GM19372 (cell line): ENCODE data around the gene PRRC2B.
"Not testable (repeated sequence)": the region's sequence is repeated elsewhere in the genome, so short reads cannot be mapped to it uniquely, and the experiment has no call there.

Experiments
- ATAC-seq: cut with Tn5 transposase; IDR thresholded peaks from one replicate; pipeline ENCODE4 v1.9.1; 2021; ENCODE audit warnings: mild to moderate bottlenecking, low read depth, moderate library complexity; ENCODE audit not compliant: unreplicated experiment

The PRRC2B gene

DNA sequence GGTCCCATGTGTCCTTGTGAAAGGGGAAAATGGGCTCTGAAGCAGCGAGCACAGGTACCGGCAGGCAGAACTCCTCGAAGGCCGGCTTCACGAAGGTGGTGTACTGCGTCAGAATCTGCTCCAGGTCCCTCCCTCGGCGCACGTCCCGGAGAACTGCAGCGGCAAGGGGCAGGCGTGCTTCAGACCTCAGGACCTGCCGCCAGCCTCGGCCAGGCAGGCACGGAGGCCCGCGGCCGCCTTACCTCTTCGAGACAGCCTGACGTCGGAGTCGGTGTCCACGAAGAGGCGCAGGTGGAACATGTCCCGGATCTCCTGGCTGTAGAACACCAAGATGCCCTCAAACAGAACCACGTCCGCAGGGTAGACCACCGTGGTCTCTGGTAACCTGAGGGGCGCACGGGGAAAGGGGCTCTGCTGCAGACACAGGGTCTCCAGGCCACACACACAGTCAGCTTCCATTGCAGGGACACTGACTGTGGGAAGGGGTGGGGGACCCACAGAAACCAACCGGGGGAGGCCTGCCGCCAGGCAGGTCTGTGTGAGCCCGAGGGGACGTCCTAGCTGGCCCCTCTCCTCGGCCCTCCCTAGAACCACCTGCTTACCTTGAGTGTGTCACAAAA lies 135.1 kb downstream of the PRRC2B start:
- ATAC-seq, result no peak

DNA sequence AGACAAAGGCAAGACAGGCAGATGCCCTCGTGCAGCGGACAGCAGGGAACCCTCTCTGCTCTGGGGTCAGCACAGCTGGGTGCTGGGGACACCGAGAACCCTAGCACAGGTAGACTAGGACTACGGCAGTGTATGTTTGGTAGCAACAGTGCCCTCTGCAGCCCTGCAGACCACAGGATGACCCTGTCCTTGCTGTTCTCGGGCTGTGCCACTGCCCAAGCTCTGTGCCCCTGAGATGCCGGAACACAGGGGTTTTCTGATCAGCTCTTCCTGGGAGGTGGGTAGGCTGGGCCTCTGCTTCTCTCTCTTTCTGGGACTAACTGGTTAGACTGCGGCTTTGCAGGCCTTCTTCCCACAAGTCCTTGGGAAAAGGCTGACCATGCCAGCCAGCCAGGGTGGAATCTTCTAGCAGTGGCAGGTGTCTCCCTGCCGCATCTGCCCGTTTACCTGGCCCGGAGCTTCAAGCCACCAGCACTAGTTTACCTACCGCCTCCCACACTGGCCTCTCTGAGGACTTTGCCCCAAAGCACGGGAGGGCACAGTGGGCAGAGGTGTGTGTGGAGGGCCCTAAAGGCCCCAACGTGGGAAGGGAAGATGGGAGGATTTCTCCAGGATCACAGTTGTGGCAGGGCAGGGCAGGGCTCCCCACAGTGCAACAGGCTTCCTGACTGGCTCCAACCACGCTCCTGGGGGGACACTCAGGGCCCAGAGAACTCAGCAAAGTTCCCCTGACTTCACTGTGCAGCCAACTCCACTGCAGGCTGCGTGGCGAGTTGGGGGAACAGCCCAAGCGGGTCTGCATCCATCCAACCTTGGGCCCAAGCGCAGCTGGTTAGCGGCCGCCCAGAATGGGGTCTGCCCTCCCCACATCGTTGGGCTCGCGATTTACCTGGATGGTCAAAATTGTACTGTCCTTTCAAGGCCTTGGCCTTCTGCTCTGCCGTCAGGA lies 136.0 kb downstream of the PRRC2B start:
- no peak for ATAC-seq

DNA sequence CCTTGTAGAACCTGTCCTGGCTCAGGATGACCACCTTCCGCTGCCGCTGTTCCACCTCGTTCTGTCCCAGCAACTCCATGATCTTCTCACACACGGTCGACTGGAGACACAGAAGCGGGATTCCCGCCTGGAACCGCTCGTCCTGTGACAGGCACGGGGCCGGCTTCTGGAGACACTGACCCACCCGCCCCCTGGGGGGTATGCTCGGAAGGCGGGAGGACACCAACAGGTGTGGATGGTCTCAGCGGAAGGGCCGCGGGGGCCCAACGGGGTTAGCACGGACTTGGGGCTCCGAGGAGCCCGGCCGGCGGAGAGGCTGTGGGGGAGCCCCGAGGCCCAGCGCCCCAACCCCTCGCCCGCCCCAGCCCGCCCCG lies 136.6 kb downstream of the PRRC2B start:
- ATAC-seq, result peak; percentile 33

DNA sequence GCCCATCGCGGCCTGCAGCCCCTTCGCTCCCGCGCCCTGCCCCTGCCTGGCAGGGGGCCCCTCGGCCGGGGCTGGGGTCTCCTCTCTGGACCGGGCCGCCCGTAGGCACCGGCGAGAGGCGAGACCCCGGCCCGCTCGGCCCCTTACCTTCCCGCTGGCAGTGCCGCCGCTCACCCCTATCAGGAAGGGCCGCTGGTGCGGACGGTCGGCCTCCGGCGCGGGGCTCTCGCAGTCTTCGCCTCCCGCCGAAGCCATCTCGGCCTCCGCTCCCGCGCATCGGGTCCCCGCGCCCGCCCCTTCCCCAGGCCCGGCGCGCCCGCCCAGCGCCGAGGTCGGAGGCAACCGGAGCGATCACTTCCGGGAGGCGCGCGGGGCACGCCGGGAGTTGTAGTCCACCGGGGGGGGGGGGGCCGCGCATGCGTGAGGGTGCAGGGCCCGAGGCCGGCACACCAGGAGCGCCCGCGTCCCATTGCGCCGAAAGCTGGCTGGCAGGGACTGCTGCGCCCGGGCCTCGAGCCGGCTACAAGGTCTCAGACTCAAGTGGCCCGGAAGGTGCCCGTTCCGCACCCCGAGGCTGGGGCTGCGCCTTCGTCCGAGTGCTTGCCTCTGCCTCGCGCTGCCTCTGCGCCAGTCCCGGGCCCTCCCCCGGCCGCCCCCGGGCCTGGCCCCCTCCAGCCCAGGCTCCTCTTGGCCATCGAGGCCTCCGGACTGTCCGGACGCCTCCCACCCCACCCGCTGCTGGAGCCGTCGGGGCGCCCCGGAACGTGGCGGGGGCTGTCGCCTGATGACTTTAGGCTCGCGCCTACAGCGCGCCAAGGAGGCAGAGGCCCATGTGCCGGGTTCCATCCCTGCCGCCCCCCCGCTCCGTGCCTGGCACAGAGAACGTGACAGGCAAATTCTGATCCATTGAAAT lies 137.3 kb downstream of the PRRC2B start, which contains the start of gene UCK1:
UCK1 (minus strand) TSS at position 344 of the 913 bp plus-strand sequence; CDS start at position 255, 89 bp downstream.
- peak; percentile 81 for ATAC-seq

DNA sequence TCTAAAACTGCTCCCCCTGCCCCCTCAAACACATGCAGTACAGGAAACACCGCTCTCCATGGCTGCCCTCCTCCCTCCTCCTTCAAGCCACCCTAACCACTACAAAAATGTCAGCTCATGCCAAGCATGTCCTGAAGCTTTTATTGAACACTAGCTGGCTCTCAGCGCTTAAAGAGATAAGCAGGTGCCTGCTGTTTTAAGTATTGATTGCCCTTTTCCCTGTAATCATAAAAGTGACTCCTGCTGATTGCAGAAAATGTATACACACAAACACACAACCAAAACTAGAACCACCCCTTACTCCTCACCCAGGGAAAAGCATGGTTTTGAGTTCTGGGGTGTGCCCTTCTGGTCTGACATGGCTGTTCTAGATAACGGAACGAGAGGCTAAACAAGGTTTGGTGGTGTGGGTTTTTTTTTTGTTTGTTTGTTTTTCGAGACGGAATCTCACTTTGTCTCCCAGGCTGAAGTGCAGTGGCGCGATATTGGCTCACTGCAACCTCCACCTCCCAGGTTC lies 140.9 kb downstream of the PRRC2B start:
- ATAC-seq, result no peak

DNA sequence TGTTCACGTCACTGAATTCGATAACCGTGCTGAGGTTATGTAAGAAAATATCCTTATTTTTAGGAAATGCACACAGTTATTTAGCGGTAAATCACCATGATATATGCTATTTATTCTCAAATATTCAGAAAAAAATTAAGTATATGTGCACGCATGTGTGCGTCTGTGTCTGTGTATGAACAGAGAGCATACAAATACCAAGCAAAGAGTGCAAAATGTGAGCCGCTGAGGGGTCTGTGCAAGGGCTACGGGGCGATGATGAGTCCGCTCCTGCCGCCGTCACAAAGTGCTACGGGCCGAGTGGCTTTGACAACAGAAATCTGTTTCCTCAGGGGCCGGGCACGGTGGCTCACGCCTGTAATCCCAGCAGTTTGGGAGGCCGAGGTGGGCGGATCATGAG lies 144.1 kb downstream of the PRRC2B start:
- no peak for ATAC-seq

DNA sequence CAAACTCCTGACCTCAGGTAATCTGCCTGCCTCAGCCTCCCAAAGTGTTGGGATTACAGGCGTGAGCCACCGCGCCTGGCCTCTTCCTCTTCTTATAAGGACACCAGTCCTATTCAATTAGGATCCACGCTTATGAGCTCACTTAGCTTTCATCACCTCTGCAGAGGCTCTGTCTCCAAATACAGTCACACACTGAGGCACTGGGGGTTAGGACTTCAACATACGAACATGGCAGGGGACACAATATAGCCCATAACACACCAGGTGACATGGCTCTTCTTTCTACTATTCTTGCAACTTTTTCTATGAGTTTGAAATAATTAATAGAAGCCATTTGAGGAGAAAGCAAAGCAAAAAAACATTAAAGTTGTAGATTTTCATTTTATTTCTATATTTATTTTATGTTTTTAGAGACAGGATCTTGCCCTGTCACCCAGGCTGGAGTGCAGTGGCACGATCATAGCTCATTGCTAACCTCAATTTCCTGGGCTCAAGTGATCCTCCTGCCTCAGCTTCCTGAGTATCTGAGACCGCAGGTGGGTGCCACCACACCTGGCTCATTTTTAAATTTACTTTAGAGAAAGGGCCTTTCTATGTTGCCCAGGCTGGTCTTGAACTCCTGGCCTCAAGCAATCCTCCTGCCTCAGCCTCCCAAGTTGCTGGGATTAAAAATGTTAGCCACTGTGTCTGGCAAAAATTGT lies 145.5 kb downstream of the PRRC2B start:
- ATAC-seq, result no peak

DNA sequence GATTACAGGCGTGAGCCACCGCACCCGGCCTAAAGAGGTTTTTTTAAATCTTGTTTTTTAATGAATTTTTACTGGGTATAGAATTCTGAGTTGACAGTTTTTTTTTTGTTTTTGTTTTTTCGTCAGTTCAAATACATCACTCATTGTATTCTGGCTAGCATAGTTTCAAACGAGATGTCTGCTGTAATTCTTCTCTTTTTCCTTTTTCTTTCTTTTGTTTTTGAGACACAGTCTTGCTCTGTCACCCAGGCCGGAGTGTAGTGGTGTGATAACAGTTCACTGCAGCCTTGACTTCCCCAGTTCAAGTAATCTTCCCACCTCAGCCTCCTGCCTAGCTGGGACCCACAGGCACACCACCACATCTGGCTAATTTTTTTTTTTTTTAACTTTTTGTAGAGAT lies 149.3 kb downstream of the PRRC2B start:
- ATAC-seq, result no peak

DNA sequence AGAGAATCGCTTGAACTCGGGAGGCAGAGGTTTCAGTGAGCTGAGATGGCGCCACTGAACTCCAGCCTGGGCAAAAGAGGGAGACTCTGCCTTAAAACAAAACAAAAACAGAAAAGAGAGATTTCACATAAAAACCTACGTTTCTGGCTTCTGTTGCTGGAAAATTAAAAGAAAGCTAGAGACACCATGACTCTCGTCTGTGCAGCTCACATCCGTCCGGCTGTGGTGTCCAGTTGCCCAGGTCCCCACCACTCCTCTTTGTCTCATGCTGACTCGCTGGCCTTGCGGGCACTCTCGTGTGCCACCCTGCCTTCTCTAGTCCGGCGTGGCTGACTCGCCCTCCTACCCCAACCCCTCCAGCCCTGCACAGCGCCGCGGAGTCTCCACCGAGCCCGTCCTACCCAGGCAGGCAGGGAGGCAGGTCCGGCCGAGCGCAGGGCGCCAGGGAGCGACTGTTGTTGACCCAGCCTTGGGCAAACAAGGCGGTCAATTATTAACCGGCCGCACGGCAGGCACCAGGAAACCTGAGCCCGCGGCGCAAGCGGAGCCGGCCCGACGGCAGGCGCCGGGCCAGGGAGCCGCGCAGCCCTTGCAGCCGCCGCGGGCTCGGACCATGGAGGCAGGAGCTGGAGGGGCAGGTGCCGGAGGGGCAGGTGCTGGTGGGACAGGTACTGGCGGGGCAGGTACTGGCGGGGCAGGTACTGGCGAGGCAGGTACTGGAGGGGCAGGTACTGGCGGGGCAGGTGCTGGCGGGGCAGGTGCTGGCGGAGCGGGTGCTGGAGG lies 151.3 kb downstream of the PRRC2B start, which contains the start of gene PRRT1B:
PRRT1B (plus strand) TSS at position 521 of the 783 bp plus-strand sequence; CDS start at position 614, 93 bp downstream.
- ATAC-seq, result no peak

DNA sequence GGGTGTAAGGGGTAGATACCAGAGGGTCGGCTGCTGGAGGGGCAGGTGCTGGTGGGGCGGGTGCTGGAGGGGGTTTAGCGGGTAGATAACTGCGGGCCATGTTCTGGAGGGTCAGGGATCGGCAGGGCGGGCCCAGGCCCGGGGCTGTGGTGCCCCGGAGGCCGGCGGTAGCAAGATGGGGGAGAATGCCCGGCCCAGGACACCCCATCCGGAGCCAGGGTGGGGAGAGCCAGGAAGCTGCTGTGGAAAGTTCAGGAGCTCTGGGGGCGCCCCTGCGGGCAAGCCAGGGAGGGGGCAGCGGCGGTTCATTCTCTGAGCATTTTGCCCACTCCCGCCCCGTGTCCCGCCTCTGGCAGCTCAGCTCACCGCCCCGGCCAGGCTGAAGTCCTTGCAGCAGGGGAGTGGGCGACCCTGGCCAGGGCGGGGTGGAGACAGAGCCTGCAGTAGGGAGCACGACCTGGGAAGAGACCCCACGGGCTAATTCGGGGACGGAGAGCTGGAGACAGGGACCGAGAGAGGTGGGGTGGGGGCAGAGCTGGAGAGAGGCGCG lies 152.0 kb downstream of the PRRC2B start:
- ATAC-seq, result no peak

DNA sequence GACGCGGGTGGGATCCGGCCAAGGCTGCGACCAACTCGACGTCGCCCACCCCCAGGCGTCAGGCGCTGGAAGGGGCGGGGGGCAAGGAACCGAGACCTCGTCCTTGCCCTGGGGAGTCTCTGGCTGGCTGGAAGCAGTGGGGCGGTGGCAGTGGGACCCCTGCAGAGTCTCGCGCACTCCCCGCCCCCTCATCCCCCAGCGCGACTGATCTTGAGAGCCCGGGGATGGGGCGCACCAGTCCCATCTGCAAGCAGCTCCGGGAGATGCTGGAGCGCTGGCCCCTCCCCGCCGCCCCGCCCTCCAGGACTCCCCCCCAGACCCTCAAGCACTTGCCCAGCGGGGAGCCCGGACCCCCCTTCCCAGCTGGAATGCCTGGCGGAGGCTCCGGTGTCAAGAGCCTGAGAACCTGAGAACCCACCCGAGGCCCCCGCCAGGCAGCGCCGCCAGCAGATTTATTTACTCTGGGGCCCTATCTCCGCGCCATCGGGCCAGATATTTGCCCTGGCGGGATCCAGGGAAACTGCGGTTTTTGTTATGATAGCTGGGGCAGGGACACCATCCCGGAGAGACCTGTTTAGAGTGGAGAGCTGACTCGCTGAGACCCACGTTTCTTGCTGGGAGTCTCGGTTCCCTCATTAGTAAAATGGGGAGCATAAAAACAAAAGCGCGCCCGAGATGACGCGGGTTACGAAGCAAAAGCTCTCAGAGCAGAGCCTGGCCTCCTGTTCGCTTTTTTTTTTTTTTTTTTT lies 152.6 kb downstream of the PRRC2B start:
- no peak for ATAC-seq

DNA sequence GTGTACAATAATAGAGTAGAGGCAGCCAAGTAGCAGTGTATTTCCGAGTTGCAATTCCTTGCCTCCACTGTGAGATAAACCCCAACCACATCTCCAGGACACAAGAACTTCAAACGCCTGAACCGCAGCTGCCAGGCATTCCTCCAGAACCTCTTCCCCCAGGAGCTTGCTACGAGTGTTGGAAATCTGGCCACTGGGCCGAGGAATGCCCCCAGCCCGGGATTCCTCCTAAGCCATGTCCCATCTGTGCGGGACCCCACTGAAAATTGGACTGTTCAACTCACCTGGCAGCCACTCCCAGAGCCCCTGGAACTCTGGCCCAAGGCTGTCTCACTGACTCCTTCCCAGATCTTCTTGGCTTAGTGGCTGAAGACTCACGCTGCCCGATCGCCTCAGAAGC lies 155.3 kb downstream of the PRRC2B start:
- not testable (repeated sequence) for ATAC-seq
